Testis (tissue), 3 donors: Measurements from ENCODE around the gene SCP2. TPM values are rescaled to one million over a fixed set of nuclear protein-coding genes. Genes with fewer than 3 reads are reported as not detected.

Source experiments
- DNase-seq: peaks from one replicate; pipeline ENCODE4 v3.0.0-alpha.2; 2019
- H3K27ac ChIP-seq, 2 donors: fragments of 200-600 bp; sonication (generic); one replicate each; pipeline ENCODE4 v1.5.1; 2019
- H3K27me3 ChIP-seq: fragments of 200-600 bp; sonication (generic); one replicate; pipeline ENCODE4 v1.5.1; 2019
- H3K36me3 ChIP-seq: fragments of 200-600 bp; sonication (generic); one replicate; pipeline ENCODE4 v1.5.1; 2017; ENCODE audit warnings: low read depth; ENCODE audit errors: missing control alignments
- H3K4me1 ChIP-seq: fragments of 200-600 bp; sonication (generic); one replicate; pipeline ENCODE4 v1.5.1; 2019
- H3K4me3 ChIP-seq, 2 donors: fragments of 200-600 bp; sonication (generic); one replicate each; pipeline ENCODE4 v1.5.1; 2017 to 2019
- H3K9me3 ChIP-seq: fragments of 200-600 bp; sonication (generic); one replicate; pipeline ENCODE4 v1.5.1; 2017
- POLR2A ChIP-seq: fragments of 450-650 bp; IDR thresholded peaks from one replicate; pipeline ENCODE4 v1.6.1; 2017; ENCODE audit warnings: antibody characterized with exemption, mild to moderate bottlenecking, moderate library complexity
- WGBS, 2 donors: methylation state at CpG; one replicate each; pipeline ENCODE4 v1.1.5; 2018; 5-methylcytosine and 5-hydroxymethylcytosine counted together
- intact Hi-C: fragments of 100-400 bp; cut with DNase I; formaldehyde crosslinking; loops from one replicate; pipeline ENCODE4 v1.15.1; 2023; ENCODE audit warnings: low total_unique reads
- polyA plus RNA-seq: library from polyadenylated mRNA; stranded (reverse); fragments of 350-450 nt; fragmentation: Illumina TruSeq; extraction: RNeasy Lipid Tissue Mini Kit (QIAGEN cat#74804); gene quantifications from one replicate; pipeline ENCODE4 v1.2.3, GENCODE V29; 2014; ENCODE audit warnings: low read depth, low replicate concordance; ENCODE audit not compliant: insufficient read depth
- total RNA-seq, 2 donors: library from RNA; depleted of rRNA; stranded (reverse); fragments of >200 nt; gene quantifications; one replicate each; pipeline ENCODE4 v1.2.3, GENCODE V29; 2016
- TF ChIP-seq, protein P1 (sequence below), 3 experiments: fragments of 450-650 bp in 2 of 3; fragments of 200-600 bp in 1 of 3; sonication (generic) in 1 of 3; IDR thresholded peaks; one replicate each; pipeline ENCODE4 v1.5.1; 2016 to 2019; ENCODE audit warnings: antibody characterized with exemption in 3 of 3, mild to moderate bottlenecking in 2 of 3, moderate library complexity in 1 of 3

The SCP2 gene
- total and polyA plus RNA-seq, 3 donors from 2014 or later = 102 to 108 (median 103) TPM

DNA sequence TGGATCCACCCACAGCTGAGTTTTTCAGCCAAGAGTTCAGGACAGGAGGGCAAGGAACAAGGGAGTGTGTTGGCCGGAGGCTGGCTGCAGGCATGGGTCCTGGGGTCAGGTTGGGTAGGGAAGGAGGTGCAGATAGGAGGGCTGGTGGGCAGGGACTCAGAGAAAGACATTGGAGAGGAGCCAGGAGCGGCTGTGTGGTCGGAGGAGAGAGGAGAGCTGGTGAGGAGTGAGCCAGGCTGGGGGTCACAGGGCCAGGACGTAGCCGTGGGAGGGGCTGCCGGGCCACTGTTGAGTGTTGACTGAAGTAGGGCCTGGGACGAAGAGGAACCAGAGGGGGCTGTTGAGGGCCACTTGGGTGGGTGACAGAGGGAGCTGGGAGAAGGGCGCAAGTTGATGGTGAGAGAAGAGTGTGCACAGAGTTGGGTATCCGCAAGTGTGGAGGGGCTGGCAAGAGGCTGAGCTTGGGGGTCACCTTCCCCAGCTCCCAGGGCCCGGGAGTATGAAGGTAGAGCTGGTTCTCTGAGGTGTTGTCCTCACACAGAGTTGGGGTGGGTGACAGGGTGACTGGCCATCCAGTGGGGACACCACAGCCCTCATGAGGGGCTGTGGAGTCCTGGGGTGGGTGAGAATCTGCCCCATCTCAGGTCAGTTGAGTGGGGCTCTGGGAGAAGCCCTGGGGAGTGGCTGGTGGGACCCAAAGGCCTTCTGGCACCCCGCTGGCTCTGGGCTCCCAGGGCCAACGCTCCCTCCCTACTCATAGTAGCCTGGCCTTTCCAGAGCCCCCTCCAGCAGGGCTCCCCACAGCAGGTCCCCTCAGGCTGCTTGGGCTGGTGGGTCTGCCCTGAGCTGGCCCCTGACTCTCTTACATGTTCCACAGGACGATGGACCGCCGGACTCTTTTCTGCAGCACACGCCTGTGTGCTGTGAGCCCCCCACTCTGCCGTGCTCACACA, 156.8 kb downstream of the SCP2 start:
- Histone ChIP-seq H3K36me3 (no peaks in the 10 kb centered on the region), H3K4me3 (no peak overlapping the region), H3K27ac (no peak overlapping the region), H3K4me1 (peaks cover 3% of the 10 kb centered on the region), H3K27me3 (no peaks in the 10 kb centered on the region), H3K9me3 (no peaks in the 10 kb centered on the region)
- 72 to 73% methylated on average over 15 to 17 of the region's 17 CpGs for WGBS, 2 donors
- no peak for DNase-seq
- intact Hi-C loops = no loop called here
- no peak for TF ChIP-seq POLR2A
- TF ChIP-seq, protein P1, sequence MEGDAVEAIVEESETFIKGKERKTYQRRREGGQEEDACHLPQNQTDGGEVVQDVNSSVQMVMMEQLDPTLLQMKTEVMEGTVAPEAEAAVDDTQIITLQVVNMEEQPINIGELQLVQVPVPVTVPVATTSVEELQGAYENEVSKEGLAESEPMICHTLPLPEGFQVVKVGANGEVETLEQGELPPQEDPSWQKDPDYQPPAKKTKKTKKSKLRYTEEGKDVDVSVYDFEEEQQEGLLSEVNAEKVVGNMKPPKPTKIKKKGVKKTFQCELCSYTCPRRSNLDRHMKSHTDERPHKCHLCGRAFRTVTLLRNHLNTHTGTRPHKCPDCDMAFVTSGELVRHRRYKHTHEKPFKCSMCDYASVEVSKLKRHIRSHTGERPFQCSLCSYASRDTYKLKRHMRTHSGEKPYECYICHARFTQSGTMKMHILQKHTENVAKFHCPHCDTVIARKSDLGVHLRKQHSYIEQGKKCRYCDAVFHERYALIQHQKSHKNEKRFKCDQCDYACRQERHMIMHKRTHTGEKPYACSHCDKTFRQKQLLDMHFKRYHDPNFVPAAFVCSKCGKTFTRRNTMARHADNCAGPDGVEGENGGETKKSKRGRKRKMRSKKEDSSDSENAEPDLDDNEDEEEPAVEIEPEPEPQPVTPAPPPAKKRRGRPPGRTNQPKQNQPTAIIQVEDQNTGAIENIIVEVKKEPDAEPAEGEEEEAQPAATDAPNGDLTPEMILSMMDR (IDR thresholded peaks at IDR 0.05) = no peak

DNA sequence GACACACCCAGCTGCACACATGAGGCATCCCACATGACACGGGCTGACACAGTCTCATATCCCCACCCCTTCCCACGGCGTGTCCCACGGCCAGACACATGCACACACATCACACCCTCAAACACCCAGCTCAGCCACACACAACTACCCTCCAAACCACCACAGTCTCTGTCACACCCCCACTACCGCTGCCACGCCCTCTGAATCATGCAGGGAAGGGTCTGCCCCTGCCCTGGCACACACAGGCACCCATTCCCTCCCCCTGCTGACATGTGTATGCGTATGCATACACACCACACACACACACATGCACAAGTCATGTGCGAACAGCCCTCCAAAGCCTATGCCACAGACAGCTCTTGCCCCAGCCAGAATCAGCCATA, 157.5 kb downstream of the SCP2 start:
- 92 to 97% methylated on average over 8 of the region's 8 CpGs for WGBS, 2 donors
- DNase-seq = no peak
- intact Hi-C loops = no loop called here
- H3K27ac ChIP-seq = no peak overlapping the region
- no peak overlapping the region for H3K4me3 ChIP-seq
- H3K4me1 ChIP-seq = peaks cover 3% of the 10 kb centered on the region
- H3K27me3 ChIP-seq = no peaks in the 10 kb centered on the region
- H3K9me3 ChIP-seq = no peaks in the 10 kb centered on the region
- no peaks in the 10 kb centered on the region for H3K36me3 ChIP-seq
- no peak for TF ChIP-seq POLR2A
- TF ChIP-seq, protein P1 (IDR thresholded peaks at IDR 0.05) = no peak

DNA sequence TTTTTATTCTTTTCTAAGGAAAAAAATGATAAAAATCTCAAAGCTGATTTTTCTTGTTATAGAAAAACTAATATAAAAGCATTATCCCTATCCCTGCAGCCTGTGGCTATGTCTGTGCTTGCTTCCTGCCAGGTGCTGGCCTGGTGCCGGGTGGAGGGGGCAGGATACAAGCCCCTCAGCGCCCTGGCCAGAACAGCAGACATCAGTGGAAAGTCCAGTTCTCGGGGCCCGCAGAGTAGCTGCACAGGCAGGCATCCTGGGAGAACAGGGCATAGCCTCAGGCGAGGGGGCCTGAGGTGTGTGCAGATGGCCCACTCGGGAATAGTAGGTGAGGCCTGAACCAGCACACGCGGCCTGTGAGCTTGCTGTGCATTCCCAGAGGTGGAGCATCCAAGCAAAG, 158.3 kb downstream of the SCP2 start:
- no peak overlapping the region for H3K27ac ChIP-seq
- H3K9me3 ChIP-seq = no peaks in the 10 kb centered on the region
- DNase-seq = no peak
- H3K27me3 ChIP-seq = no peaks in the 10 kb centered on the region
- intact Hi-C loops = no loop called here
- H3K4me3 ChIP-seq = no peak overlapping the region
- TF ChIP-seq POLR2A = no peak
- TF ChIP-seq, protein P1 (IDR thresholded peaks at IDR 0.05) = no peak
- H3K4me1 ChIP-seq = peaks cover 3% of the 10 kb centered on the region
- H3K36me3 ChIP-seq = no peaks in the 10 kb centered on the region
- WGBS, 2 donors = 88 to 93% methylated on average over 8 of the region's 8 CpGs

DNA sequence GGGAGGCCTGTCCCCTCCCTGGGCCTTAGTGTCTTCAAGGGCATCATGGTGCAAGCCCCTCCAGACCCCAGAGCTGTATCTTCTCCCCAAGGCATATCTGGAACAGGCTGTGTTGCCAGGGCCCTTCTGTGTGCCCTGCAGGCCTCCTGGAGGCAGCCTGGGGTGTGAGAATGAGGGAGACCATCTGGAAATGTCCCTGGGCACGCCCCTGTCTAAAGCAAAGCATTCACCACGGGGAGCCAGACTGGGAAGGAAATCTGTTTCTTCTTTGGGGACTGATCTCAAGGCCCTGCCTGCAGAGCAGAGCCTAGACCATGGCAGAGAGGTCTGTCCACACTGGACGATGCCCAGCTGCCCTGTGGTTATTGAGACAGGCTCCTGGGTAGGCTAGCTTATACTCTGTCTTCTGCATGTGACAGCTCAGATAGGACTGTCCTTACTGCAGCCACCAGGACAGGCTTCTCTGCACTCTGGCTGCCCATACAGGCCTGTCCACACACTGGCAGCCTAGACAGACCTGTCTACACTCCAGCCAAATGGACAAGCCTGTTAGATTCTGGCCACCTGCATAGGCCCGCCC, 159.5 kb downstream of the SCP2 start:
- no peak for DNase-seq
- H3K4me1 ChIP-seq = peaks cover 3% of the 10 kb centered on the region
- H3K36me3 ChIP-seq = no peaks in the 10 kb centered on the region
- TF ChIP-seq, protein P1 (IDR thresholded peaks at IDR 0.05) = no peak
- TF ChIP-seq POLR2A = no peak
- no peaks in the 10 kb centered on the region for H3K27me3 ChIP-seq
- no peaks in the 10 kb centered on the region for H3K9me3 ChIP-seq
- no peak overlapping the region for H3K4me3 ChIP-seq
- no peak overlapping the region for H3K27ac ChIP-seq
- WGBS, 2 donors = 65 to 70% methylated on average over 3 to 4 of the region's 4 CpGs
- intact Hi-C loops = no loop called here
